ENCODE results near the gene DDIT3. TPM values are rescaled to one million over a fixed set of nuclear protein-coding genes. Genes with fewer than 3 reads are reported as not detected.
"Not testable (repeated sequence)": the region's sequence is repeated elsewhere in the genome, so short reads cannot be mapped to it uniquely, and the experiment has no call there.

DDIT3 gene
- total RNA-seq, 4 donors from 2014 or later, result 27.6 to 58.2 (median 41.6) TPM

DNA sequence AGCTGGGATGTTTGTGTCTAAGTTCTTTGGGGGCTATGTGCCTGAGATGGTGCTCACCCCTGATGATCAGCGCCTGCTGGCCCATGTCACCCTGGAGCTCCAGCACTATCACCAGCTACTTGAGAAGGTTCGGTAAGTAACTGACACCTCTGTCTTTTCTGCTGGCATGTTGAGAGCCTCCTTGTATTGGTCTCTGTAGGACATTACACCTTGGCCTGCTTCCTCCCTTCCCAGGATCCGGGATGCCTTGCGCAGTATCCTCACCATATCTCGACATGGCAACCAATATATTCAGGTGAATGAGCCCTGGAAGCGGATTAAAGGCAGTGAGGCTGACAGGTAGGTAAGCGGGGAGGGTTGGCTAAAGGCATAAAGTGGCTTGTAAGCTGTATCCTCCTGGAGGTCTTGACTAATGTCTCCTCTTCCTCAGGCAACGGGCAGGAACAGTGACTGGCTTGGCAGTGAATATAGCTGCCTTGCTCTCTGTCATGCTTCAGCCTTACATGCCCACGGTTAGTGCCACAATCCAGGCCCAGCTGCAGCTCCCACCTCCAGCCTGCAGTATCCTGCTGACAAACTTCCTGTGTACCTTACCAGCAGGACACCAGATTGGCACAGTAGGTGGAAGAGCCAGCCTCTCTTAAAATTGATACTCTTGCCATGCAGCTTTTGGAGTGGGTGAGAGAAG, 5.5 kb downstream of the DDIT3 start:
- intact Hi-C loops (cut with DNase I; ENCODE audit: low total_unique reads), result loop anchor here (5.0 kb wide), 1 partner anchor 1488 kb away; no protein-coding TSS in a partner anchor
- TF ChIP-seq CTCF (IDR thresholded peaks at IDR 0.05) (no peak), POLR2A (IDR thresholded peaks at IDR 0.05) (no peak)
- WGBS, 2 donors, result 82 to 87% methylated on average over 9 of the region's 9 CpGs
- no peak overlapping the region for H3K4me3 ChIP-seq (ENCODE audit: low read depth, poor library complexity, severe bottlenecking)
- no peak for DNase-seq (ENCODE audit: low spot score in 2 of 2)

GRCh38 chr12:57514246-57514645, 6.1 kb downstream of the DDIT3 start:
- H3K4me3 ChIP-seq (ENCODE audit: low read depth, poor library complexity, severe bottlenecking); DNase-seq (ENCODE audit: low spot score in 2 of 2); intact Hi-C loops (cut with DNase I; ENCODE audit: low total_unique reads): not testable (repeated sequence)
- 92 to 93% methylated on average over 9 of the region's 9 CpGs for WGBS, 2 donors

DNA sequence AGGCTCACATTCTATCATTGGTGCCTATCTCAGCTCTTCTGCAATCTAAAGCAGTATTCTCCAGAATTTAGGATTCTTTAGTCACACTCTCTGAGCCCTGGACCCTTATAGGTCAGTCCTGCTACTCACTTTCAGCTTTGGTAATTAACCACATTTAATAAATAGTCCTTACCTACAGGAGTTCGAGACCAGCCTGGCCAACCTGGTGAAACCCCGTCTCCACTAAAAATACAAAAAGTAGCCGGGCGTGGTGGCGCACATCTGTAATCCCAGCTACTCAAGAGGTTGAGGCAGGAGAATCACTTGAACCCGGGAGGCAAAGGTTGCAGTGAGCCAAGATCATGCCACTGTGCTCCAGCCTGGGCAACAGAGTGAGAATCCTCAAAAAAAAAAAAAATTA, 6.6 kb downstream of the DDIT3 start:
- DNase-seq (ENCODE audit: low spot score in 2 of 2); H3K4me3 ChIP-seq (ENCODE audit: low read depth, poor library complexity, severe bottlenecking); intact Hi-C loops (cut with DNase I; ENCODE audit: low total_unique reads): not testable (repeated sequence)
- WGBS, 2 donors, result 92 to 96% methylated on average over 6 of the region's 6 CpGs

DNA sequence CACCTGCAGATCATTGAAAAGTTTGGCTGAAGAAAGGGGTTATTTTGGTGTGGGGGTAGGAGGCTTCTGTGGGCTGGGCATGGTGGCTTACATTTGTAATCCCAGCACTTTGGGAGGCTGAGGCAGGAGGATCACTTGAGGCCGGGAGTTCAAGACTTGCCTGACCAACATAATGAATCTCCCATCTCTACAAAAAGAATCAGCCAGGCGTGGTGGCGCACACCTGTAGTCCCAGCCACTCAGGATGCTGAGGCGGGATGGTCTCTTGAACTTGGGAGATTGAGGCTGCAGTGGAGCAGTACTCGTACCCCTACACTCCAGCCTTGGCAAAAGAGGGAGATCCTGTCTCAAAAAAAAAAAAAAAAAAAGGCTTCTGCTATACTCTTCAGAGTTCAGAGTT, 7.0 kb downstream of the DDIT3 start:
- WGBS, 2 donors, result 95 to 98% methylated on average over 5 of the region's 5 CpGs
- TF ChIP-seq POLR2A (IDR thresholded peaks at IDR 0.05) (no peak), CTCF (IDR thresholded peaks at IDR 0.05) (no peak)
- DNase-seq (ENCODE audit: low spot score in 2 of 2), result no peak
- no peak overlapping the region for H3K4me3 ChIP-seq (ENCODE audit: low read depth, poor library complexity, severe bottlenecking)
- intact Hi-C loops (cut with DNase I; ENCODE audit: low total_unique reads), result no loop called here

DNA sequence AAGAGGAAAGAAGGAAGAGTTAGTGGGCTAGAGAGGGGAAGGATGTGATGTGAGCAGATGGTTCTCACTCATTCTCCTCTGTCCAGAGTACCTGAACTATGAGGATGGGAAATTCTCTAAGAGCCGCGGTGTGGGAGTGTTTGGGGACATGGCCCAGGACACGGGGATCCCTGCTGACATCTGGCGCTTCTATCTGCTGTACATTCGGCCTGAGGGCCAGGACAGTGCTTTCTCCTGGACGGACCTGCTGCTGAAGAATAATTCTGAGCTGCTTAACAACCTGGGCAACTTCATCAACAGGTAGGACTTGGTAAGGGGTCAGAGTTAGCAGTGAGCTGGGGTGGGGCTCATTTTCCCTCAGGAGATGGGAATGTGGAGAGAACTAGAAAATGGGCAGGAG, 7.6 kb downstream of the DDIT3 start:
- no peak for TF ChIP-seq CTCF (IDR thresholded peaks at IDR 0.05)
- no peak for TF ChIP-seq POLR2A (IDR thresholded peaks at IDR 0.05)
- DNase-seq (ENCODE audit: low spot score in 2 of 2), result no peak
- intact Hi-C loops (cut with DNase I; ENCODE audit: low total_unique reads), result no loop called here
- H3K4me3 ChIP-seq (ENCODE audit: low read depth, poor library complexity, severe bottlenecking), result no peak overlapping the region
- WGBS, 2 donors, result 89 to 92% methylated on average over 6 of the region's 6 CpGs

GRCh38 chr12:57511588-57512325, 8.6 kb downstream of the DDIT3 start:
- WGBS, 2 donors, result 96 to 99% methylated on average over 7 of the region's 7 CpGs
- no peak for TF ChIP-seq POLR2A (IDR thresholded peaks at IDR 0.05)
- no peak for TF ChIP-seq CTCF (IDR thresholded peaks at IDR 0.05)
- intact Hi-C loops (cut with DNase I; ENCODE audit: low total_unique reads), result no loop called here
- no peak for DNase-seq (ENCODE audit: low spot score in 2 of 2)
- H3K4me3 ChIP-seq (ENCODE audit: low read depth, poor library complexity, severe bottlenecking), result no peak overlapping the region
